Neural cell (in vitro differentiated cells): ENCODE measurements around the gene USP11.

ENCODE experiments used
- CTCF ChIP-seq: fragments of 450-650 bp; IDR thresholded peaks from 2 replicates; pipeline ENCODE4 v1.5.1; 2014; ENCODE audit warnings: antibody characterized with exemption, mild to moderate bottlenecking, moderate library complexity; ENCODE audit not compliant: poor library complexity, severe bottlenecking
- EP300 ChIP-seq: fragments of 450-650 bp; conservative IDR thresholded peaks from 2 replicates; pipeline ENCODE4 v1.6.1; 2014; ENCODE audit warnings: antibody characterized with exemption, mild to moderate bottlenecking, moderate library complexity; ENCODE audit not compliant: poor library complexity, severe bottlenecking
- EZH2 ChIP-seq: fragments of 200-600, 300-800 bp; shearing (Covaris generic), sonication (generic); IDR thresholded peaks from 2 replicates; pipeline ENCODE4 v1.6.1; 2014; ENCODE audit warnings: antibody characterized with exemption, low read length, borderline replicate concordance, mild to moderate bottlenecking; ENCODE audit not compliant: insufficient read depth, poor library complexity, severe bottlenecking
- MXI1 ChIP-seq: fragments of 450-650 bp; conservative IDR thresholded peaks from 2 replicates; pipeline ENCODE4 v1.6.1; 2014; ENCODE audit warnings: antibody characterized with exemption, mild to moderate bottlenecking; ENCODE audit not compliant: poor library complexity, severe bottlenecking
- POLR2AphosphoS5 ChIP-seq: IDR thresholded peaks from 2 replicates; pipeline ENCODE4 v1.6.1; 2012
- RAD21 ChIP-seq: fragments of 450-650 bp; conservative IDR thresholded peaks from 2 replicates; pipeline ENCODE4 v1.6.1; 2014; ENCODE audit warnings: antibody characterized with exemption, mild to moderate bottlenecking, moderate library complexity
- REST ChIP-seq: IDR thresholded peaks from 2 replicates; pipeline ENCODE4 v1.6.1; 2012; ENCODE audit warnings: borderline replicate concordance
- SMC3 ChIP-seq: fragments of 450-650 bp; conservative IDR thresholded peaks from 2 replicates; pipeline ENCODE4 v1.6.1; 2014; ENCODE audit warnings: antibody characterized with exemption, mild to moderate bottlenecking, moderate library complexity; ENCODE audit not compliant: poor library complexity
- TAF1 ChIP-seq: IDR thresholded peaks from 2 replicates; pipeline ENCODE4 v1.6.1; 2012; ENCODE audit warnings: low read depth

- TF ChIP-seq CTCF (no peak), REST (no peak), TAF1 (no peak), POLR2AphosphoS5 (no peak), MXI1 (no peak), RAD21 (no peak), EZH2 (no peak), SMC3 (no peak), EP300 (no peak)
Observed at GRCh38 chrX:47226071-47226470, 6.7 kb upstream of the USP11 start.
